ENCODE data around the gene TOR4A.

TOR4A gene

DNA sequence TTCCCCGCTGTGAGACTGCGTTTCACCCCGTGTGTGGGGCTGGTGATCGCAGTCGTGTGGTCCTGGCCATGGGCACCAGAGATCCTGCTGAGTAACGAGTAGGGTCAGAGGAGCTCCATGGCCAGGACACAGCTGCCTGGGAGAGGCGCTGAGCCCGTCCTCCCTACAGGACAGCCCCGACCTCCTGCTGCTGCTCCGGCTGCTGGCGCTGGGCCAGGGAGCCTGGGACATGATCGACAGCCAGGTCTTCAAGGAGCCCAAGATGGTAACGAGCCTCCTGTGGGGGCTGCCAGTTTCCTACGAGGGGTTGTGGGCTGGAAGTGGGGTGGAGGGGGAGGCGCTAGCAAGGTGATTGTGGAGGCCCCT lies 11.4 kb upstream of the TOR4A start:
- POLR2A ChIA-PET (ENCODE audit: low non-redundant PET) = no interaction called here
- H3K27ac ChIP-seq = peak overlapping the region; percentile 94
- TF ChIP-seq, protein P1, sequence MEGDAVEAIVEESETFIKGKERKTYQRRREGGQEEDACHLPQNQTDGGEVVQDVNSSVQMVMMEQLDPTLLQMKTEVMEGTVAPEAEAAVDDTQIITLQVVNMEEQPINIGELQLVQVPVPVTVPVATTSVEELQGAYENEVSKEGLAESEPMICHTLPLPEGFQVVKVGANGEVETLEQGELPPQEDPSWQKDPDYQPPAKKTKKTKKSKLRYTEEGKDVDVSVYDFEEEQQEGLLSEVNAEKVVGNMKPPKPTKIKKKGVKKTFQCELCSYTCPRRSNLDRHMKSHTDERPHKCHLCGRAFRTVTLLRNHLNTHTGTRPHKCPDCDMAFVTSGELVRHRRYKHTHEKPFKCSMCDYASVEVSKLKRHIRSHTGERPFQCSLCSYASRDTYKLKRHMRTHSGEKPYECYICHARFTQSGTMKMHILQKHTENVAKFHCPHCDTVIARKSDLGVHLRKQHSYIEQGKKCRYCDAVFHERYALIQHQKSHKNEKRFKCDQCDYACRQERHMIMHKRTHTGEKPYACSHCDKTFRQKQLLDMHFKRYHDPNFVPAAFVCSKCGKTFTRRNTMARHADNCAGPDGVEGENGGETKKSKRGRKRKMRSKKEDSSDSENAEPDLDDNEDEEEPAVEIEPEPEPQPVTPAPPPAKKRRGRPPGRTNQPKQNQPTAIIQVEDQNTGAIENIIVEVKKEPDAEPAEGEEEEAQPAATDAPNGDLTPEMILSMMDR (conservative IDR thresholded peaks at IDR 0.05; ENCODE audit: low read depth) = no peak
- DNase-seq (ENCODE audit: low spot score) = no peak
- CTCF ChIA-PET = interaction anchor here (1.3 kb wide), 1 partner anchor 10 kb away, joined by 4 read pairs; no protein-coding TSS in a partner anchor

DNA sequence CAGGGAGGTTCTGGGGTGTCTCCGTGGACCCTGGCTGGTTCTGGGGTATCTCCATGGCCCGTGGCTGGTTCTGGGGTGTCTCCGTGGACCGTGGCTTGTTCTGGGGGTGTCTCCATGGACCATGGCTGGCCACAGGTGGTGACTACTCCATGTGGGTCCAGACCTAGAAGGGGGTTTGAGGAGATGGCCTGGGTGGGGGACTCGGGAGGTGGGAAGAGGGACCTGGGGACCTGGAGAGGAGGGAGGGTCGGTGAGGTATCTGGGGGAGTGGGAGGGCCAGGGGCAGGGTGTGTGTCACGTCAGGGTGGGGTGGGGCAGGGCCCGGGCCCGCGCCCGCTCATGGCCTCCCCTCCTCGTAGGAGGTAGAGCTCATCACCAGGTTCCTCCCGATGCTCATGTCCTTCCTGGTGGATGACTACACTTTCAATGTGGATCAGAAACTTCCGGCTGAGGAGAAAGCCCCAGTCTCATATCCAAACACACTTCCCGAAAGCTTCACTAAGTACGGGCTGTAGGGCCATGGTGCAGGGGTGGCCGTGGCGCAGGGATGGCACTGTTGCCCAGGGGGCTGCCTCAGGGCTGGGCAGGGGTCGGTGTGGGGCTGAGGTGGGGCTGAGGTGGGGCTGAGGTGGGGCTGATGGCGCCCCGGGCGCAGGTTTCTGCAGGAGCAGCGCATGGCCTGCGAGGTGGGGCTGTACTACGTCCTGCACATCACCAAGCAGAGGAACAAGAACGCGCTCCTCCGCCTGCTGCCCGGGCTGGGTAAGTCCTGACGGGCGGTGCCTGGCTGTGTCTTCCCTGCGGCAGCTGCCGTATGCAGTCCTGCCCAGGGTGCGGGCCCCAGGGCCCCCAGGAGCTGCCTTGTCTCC lies 10.7 kb upstream of the TOR4A start:
- peak overlapping the region; percentile 94 for H3K27ac ChIP-seq
- no peak for DNase-seq (ENCODE audit: low spot score)
- CTCF ChIA-PET = interaction anchor here (1.3 kb wide), 1 partner anchor 10 kb away, joined by 4 read pairs; no protein-coding TSS in a partner anchor
- TF ChIP-seq, protein P1 (conservative IDR thresholded peaks at IDR 0.05; ENCODE audit: low read depth) = no peak
- POLR2A ChIA-PET (ENCODE audit: low non-redundant PET) = interaction anchor here (0.6 kb wide), 1 partner anchor 12 kb away, joined by 3 read pairs; no protein-coding TSS in a partner anchor

DNA sequence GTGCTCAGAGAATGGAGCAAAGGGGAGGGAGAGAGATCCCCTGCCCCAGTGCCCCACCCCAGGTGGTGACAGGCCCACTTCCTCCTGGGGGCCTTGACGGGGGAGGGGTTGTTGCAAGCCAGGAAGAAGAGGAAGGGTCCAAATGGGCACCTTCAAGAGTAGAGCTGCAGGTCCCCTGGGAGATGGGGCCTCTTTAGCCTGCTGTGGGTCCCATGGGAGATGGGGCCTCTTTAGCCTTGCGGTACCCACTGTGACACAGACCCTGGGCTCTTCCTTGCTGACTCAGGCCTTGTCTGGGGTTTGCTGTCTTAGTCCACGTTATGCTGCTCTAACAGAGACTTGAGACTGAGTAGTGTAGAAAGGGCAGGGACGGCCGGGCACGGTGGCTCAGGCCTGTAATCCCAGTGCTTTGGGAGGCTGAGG lies 9.6 kb upstream of the TOR4A start:
- peak overlapping the region; percentile 94 for H3K27ac ChIP-seq
- no peak for DNase-seq (ENCODE audit: low spot score)
- TF ChIP-seq, protein P1 (conservative IDR thresholded peaks at IDR 0.05; ENCODE audit: low read depth) = no peak
- ChIA-PET CTCF (no interaction called here), POLR2A (ENCODE audit: low non-redundant PET) (interaction anchor here (0.6 kb wide), 1 partner anchor 178 kb away, joined by 4 read pairs; no protein-coding TSS in a partner anchor)

- POLR2A ChIA-PET (ENCODE audit: low non-redundant PET) = interaction anchor here (0.6 kb wide), 1 partner anchor 178 kb away, joined by 4 read pairs; no protein-coding TSS in a partner anchor
- DNase-seq (ENCODE audit: low spot score) = no peak
- peak overlapping the region; percentile 94 for H3K27ac ChIP-seq
- CTCF ChIA-PET = interaction anchor here (1.1 kb wide), 1 partner anchor 34 kb away, joined by 3 read pairs; no protein-coding TSS in a partner anchor
- TF ChIP-seq, protein P1 (conservative IDR thresholded peaks at IDR 0.05; ENCODE audit: low read depth) = no peak
Observed at GRCh38 chr9:137268538-137269201, 8.9 kb upstream of the TOR4A start.

DNA sequence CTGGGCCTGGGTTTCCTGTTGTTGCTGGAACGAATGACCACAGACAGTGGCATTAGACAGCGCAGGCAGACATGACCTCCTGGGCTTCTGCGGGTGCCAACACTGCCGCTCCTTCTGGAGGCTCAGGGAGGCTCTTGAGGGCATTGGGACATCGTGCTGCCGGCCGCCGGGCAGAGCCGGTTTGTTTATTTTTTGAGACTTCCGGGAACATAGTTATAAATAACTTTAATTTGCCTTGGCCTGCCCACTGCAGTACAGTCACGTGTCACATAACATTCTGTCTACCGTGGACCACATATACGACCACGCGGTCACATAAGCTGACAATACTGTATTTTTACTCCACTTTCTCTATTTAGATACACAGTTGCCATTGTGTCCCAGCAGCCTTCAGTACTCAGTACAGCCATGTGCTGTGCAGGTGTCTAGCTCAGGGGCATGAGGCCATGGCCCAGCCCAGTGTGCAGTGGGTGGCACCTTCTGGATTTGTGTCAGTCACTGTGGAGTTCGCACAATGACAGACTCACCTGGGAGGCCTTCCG lies 8.2 kb upstream of the TOR4A start:
- TF ChIP-seq, protein P1 (conservative IDR thresholded peaks at IDR 0.05; ENCODE audit: low read depth) = no peak
- POLR2A ChIA-PET (ENCODE audit: low non-redundant PET) = interaction anchor here (0.5 kb wide), 1 partner anchor 180 kb away, joined by 3 read pairs; no protein-coding TSS in a partner anchor
- DNase-seq (ENCODE audit: low spot score) = no peak
- H3K27ac ChIP-seq = peak overlapping the region; percentile 94
- CTCF ChIA-PET = interaction anchor here (0.7 to 1.1 kb wide), 2 partner anchors 8 to 35 kb away, joined by 3 read pairs; partner anchors contain the start of gene TOR4A

Data from RWPE1 (cell line).